A549 (cell line): ENCODE data around the gene OXT. TPM values are rescaled to one million over a fixed set of nuclear protein-coding genes. Genes with fewer than 3 reads are reported as not detected.
A peak's percentile ranks its signal among the peaks of the same experiment; 100 is the strongest.
"Not testable (repeated sequence)": the region's sequence is repeated elsewhere in the genome, so short reads cannot be mapped to it uniquely, and the experiment has no call there.

Experiments used
- ATAC-seq, 2 experiments: fragments of 200-7000 bp in 1 of 2; fragments of >200 bp in 1 of 2; cut with Nextera tagmentation in 1 of 2; cut with Tn5 transposase in 1 of 2; 3 replicates each; pipeline versions ENCODE4 v1.8.0 to v1.9.1; 2018 to 2020; ENCODE audit warnings: mild to moderate bottlenecking in 1 of 2, moderate library complexity in 1 of 2
- CTCF ChIA-PET: fragments of 300-600 bp; sonication (Branson Sonifier 250); formaldehyde crosslinking; extraction: SDS; loops from one replicate; lab custom pipeline; 2021; ENCODE audit warnings: antibody characterized with exemption, inconsistent platforms; lab: Yijun Ruan, JAX
- POLR2A ChIA-PET: fragments of 350-600 bp; formaldehyde crosslinking; extraction: SDS; loops from one replicate; lab custom pipeline; 2021; ENCODE audit warnings: antibody characterized with exemption, inconsistent platforms; lab: Yijun Ruan, JAX
- DNase-seq, 2 experiments: peaks; one replicate each; pipeline versions ENCODE4 v3.0.0 to v3.0.0-alpha.2; 2011 to 2016; ENCODE audit warnings: low read depth in 1 of 2, low spot score in 1 of 2
- FAIRE-seq: peaks from 2 replicates; lab custom pipeline; 2011; peaks lifted over from hg19 to GRCh38; lab: Jason Lieb, UNC
- H3K27ac ChIP-seq, 2 experiments: fragments of >200 bp; sonication (Bioruptor Twin); formaldehyde crosslinking; 3 replicates each; pipeline ENCODE4 v1.5.1; 2016 to 2017
- H3K4me1 ChIP-seq: fragments of >200 bp; sonication (Bioruptor Twin); formaldehyde crosslinking; 3 replicates; pipeline ENCODE4 v1.6.1; 2016
- H3K4me2 ChIP-seq: fragments of >200 bp; sonication (Bioruptor Twin); formaldehyde crosslinking; 3 replicates; pipeline ENCODE4 v1.6.1; 2016
- H3K4me3 ChIP-seq: fragments of >200 bp; sonication (Bioruptor Twin); formaldehyde crosslinking; 3 replicates; pipeline ENCODE4 v1.5.1; 2016
- H3K9me3 ChIP-seq: fragments of >200 bp; sonication (Bioruptor Twin); formaldehyde crosslinking; 3 replicates; pipeline ENCODE4 v1.6.1; 2016
- CEBPB ChIP-seq, 2 experiments: fragments of >200 bp in 1 of 2; sonication (Bioruptor Twin) in 1 of 2; formaldehyde crosslinking in 1 of 2; IDR thresholded peaks; 2 replicates each; pipeline ENCODE4 v1.6.1; 2012 to 2016
- EHF ChIP-seq: fragments of 250-450 bp; sonication (Bioruptor Pico); IDR thresholded peaks from 2 replicates; pipeline ENCODE4 v1.5.0; 2020; ENCODE audit warnings: mild to moderate bottlenecking
- EHMT2 ChIP-seq: fragments of 200-600 bp; sonication (generic); IDR thresholded peaks from 2 replicates; pipeline ENCODE4 v1.6.1; 2016; ENCODE audit warnings: antibody characterized with exemption, low read depth, mild to moderate bottlenecking, moderate library complexity
- FOXS1 ChIP-seq: fragments of 250-450 bp; sonication (Bioruptor Pico); IDR thresholded peaks from 2 replicates; pipeline ENCODE4 v1.5.0; 2020; ENCODE audit warnings: mild to moderate bottlenecking, moderate library complexity
- HMGXB4 ChIP-seq: fragments of 250-450 bp; sonication (Bioruptor Pico); IDR thresholded peaks from 2 replicates; pipeline ENCODE4 v1.5.0; 2021; ENCODE audit warnings: mild to moderate bottlenecking, moderate library complexity, borderline replicate concordance
- HOXA7 ChIP-seq: fragments of 250-450 bp; sonication (Bioruptor Pico); IDR thresholded peaks from 2 replicates; pipeline ENCODE4 v1.5.0; 2020; ENCODE audit warnings: mild to moderate bottlenecking, moderate library complexity
- MAFK ChIP-seq: fragments of 450-650 bp; IDR thresholded peaks from 2 replicates; pipeline ENCODE4 v1.6.1; 2014; ENCODE audit not compliant: partially characterized antibody
- MYC ChIP-seq: IDR thresholded peaks from 2 replicates; pipeline ENCODE4 v1.6.1; 2012; ENCODE audit warnings: mild to moderate bottlenecking, inconsistent platforms, low read length, improper control_type of control experiment, borderline replicate concordance
- RCOR1 ChIP-seq: fragments of 150-350 bp; IDR thresholded peaks from 2 replicates; pipeline ENCODE4 v1.6.1; 2014; ENCODE audit warnings: antibody characterized with exemption, low read length, low read depth
- REST ChIP-seq: fragments of 200-600 bp; sonication (generic); IDR thresholded peaks from 2 replicates; pipeline ENCODE4 v1.6.1; 2016; ENCODE audit warnings: antibody characterized with exemption, mild to moderate bottlenecking, moderate library complexity
- RFX5 ChIP-seq: fragments of 450-650 bp; IDR thresholded peaks from 2 replicates; pipeline ENCODE4 v1.7.1; 2014; ENCODE audit warnings: antibody characterized with exemption, mild to moderate bottlenecking, moderate library complexity
- SMC3 ChIP-seq: fragments of >200 bp; sonication (Bioruptor Twin); formaldehyde crosslinking; IDR thresholded peaks from 3 replicates; pipeline ENCODE4 v1.6.1; 2018; ENCODE audit warnings: inconsistent platforms
- ZNF302 ChIP-seq: fragments of 250-450 bp; sonication (Bioruptor Pico); IDR thresholded peaks from 2 replicates; pipeline ENCODE4 v1.9.0; 2021; ENCODE audit warnings: inconsistent platforms, mild to moderate bottlenecking, moderate library complexity
- WGBS: methylation state at CpG from one replicate; pipeline ENCODE4 v1.1.6; 2017; ENCODE audit errors: missing lambda C conversion rate; 5-methylcytosine and 5-hydroxymethylcytosine counted together
- polyA plus RNA-seq, 4 experiments: library from polyadenylated mRNA; depleted of rRNA in 3 of 4; stranded (reverse); fragments of >200 nt; fragmentation: RNase III in 1 of 4; extraction: RNeasy Plus Mini Kit Qiagen cat#74134 plus additional on column Dnase treatment in 1 of 4; gene quantifications; 2 replicates in 3 of 4; 3 replicates in 1 of 4; pipeline ENCODE4 v1.2.3, GENCODE V29; 2011 to 2017

Gene OXT
- polyA plus RNA-seq, 2 of the 4 experiments (the other 2 are of a cell fraction): not detected

DNA sequence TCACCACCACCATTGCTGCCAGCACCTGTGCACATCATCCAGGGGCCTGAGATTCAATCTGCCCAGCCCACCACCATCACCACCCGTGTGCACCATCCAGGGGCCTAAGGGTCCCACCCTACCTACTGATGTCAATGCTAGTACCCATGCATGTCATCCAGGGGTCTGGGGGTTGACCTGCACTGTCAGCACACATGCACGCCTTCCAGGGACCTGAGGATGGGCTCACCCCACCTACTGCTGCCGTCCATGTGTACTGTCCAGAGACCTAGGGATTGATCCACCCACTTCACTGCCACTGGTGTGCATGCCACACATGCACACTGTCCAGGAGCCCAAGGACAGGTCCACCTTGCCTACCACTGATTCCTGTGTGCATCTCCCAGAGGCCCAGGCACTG lies 11.9 kb upstream of the OXT start:
- FAIRE-seq (no peak), ATAC-seq (no peak; a peak in 1 of 6 replicates), DNase-seq (no peak)
- TF ChIP-seq CEBPB (IDR thresholded peaks at IDR 0.05): no peak
- TF ChIP-seq MYC: no peak
- TF ChIP-seq SMC3: no peak
- Histone ChIP-seq H3K4me2 (no peak overlapping the region), H3K4me3 (no peak overlapping the region), H3K27ac (no peak overlapping the region), H3K9me3 (no peaks in the 10 kb centered on the region), H3K4me1 (no peaks in the 10 kb centered on the region)
- 94% methylated on average over 3 of the region's 3 CpGs for WGBS
- POLR2A ChIA-PET: no interaction called here
- CTCF ChIA-PET: interaction anchor here (1.6 kb wide), 1 partner anchor 9 kb away, joined by 7 read pairs; no protein-coding TSS in a partner anchor

- H3K4me2 ChIP-seq, POLR2A ChIA-PET, H3K4me3 ChIP-seq, H3K9me3 ChIP-seq, H3K27ac ChIP-seq, FAIRE-seq, ATAC-seq, DNase-seq: not testable (repeated sequence)
- WGBS: 59% methylated on average over 6 of the region's 6 CpGs
- peaks cover 19% of the 10 kb centered on the region for H3K4me1 ChIP-seq
- CTCF ChIA-PET: interaction anchor here (1.0 to 3.3 kb wide), 3 partner anchors 11 to 51 kb away, joined by 3 to 19 read pairs (median 3); no protein-coding TSS in a partner anchor
These were observed 7.3 kb upstream of the OXT start for GRCh38 chr20:3064119-3064518.

GRCh38 chr20:3067139-3068014 lies 4.0 kb upstream of the OXT start:
- Histone ChIP-seq H3K4me1 (peaks cover 24% of the 10 kb centered on the region), H3K4me3 (no peak overlapping the region), H3K27ac (peak overlapping the region in 1 of 2 experiments; percentile 54; a peak in 2 of 6 replicates), H3K4me2 (no peak overlapping the region; the same call in 2 of the 3 replicates), H3K9me3 (no peaks in the 10 kb centered on the region)
- no peak for FAIRE-seq
- ATAC-seq: no peak
- POLR2A ChIA-PET: no interaction called here
- no peak for TF ChIP-seq HMGXB4 (CRISPR knock-in tag)
- WGBS: 71% methylated on average over 23 of the region's 23 CpGs
- CTCF ChIA-PET: interaction anchor here (0.7 to 2.9 kb wide), 4 partner anchors 9 to 66 kb away, joined by 4 to 25 read pairs (median 10); no protein-coding TSS in a partner anchor
- no peak for DNase-seq

DNA sequence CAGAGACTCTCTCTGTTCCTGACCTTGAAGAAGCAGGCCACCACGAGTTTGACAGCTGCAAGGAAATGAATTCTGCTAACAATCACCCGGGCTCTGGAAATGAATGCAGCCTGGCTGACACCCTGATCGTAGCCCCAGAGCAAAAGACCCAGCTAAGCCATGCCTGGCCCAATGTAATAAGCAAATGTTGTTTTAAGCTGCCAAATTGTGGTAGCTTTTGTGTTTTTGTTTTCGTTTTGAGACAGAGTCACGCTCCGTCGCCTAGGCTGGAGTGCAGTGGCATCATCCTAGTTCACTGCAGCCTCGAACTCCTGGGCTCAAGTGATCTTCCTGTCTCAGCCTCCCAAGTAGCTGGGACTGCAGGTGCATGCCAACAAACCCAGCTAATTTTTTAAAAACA lies 3.3 kb upstream of the OXT start:
- H3K4me3 ChIP-seq: no peak overlapping the region
- H3K4me2 ChIP-seq: no peak overlapping the region
- ATAC-seq (no peak), DNase-seq (no peak), FAIRE-seq (no peak)
- H3K27ac ChIP-seq: no peak overlapping the region
- 72% methylated on average over 8 of the region's 8 CpGs for WGBS
- H3K4me1 ChIP-seq: peaks cover 24% of the 10 kb centered on the region
- CTCF ChIA-PET: interaction anchor here (1.8 to 2.9 kb wide), 3 partner anchors 10 to 47 kb away, joined by 7 to 25 read pairs (median 14); no protein-coding TSS in a partner anchor
- POLR2A ChIA-PET: no interaction called here
- TF ChIP-seq MAFK (no peak), REST (no peak), RCOR1 (no peak), HOXA7 (CRISPR knock-in tag) (no peak), EHF (no peak), ZNF302 (CRISPR knock-in tag) (no peak), FOXS1 (CRISPR knock-in tag) (no peak), CEBPB (IDR thresholded peaks at IDR 0.05) (no peak), RFX5 (no peak), EHMT2 (no peak)
- no peaks in the 10 kb centered on the region for H3K9me3 ChIP-seq
